Loucy (cell line): ENCODE data around the gene TOP3B.

Source experiments
- H2AFZ ChIP-seq: fragments of 200-600 bp; sonication (generic); 2 replicates; pipeline ENCODE4 v1.6.0; 2016; ENCODE audit warnings: antibody characterized with exemption, mild to moderate bottlenecking, low read length, moderate library complexity
- H3F3A ChIP-seq: fragments of 200-600 bp; 2 replicates; pipeline ENCODE4 v1.6.0; 2016; ENCODE audit warnings: antibody characterized with exemption, low read depth, mild to moderate bottlenecking
- H3K27me3 ChIP-seq: fragments of 200-600 bp; sonication (generic); 2 replicates; pipeline ENCODE4 v1.6.1; 2014; ENCODE audit warnings: low read length, mild to moderate bottlenecking; ENCODE audit not compliant: insufficient read depth, poor library complexity, severe bottlenecking
- H3K36me3 ChIP-seq: fragments of 200-600 bp; sonication (generic); 2 replicates; pipeline ENCODE4 v1.6.1; 2016; ENCODE audit warnings: low read length; ENCODE audit not compliant: insufficient read depth
- H3K4me1 ChIP-seq: fragments of 200-600 bp; sonication (generic); 2 replicates; pipeline ENCODE4 v1.5.1; 2014; ENCODE audit warnings: low read length, mild to moderate bottlenecking; ENCODE audit not compliant: insufficient read depth, poor library complexity, severe bottlenecking
- H3K4me2 ChIP-seq: fragments of 200-600 bp; sonication (generic); 2 replicates; pipeline ENCODE4 v1.6.0; 2014; ENCODE audit warnings: antibody characterized with exemption, low read length, low read depth, mild to moderate bottlenecking; ENCODE audit not compliant: poor library complexity, severe bottlenecking
- H3K4me3 ChIP-seq: fragments of 200-600 bp; sonication (generic); 2 replicates; pipeline ENCODE4 v1.5.1; 2014; ENCODE audit warnings: low read length, mild to moderate bottlenecking, mixed read lengths; ENCODE audit not compliant: poor library complexity, severe bottlenecking
- H3K79me2 ChIP-seq: fragments of 200-600 bp; sonication (generic); 2 replicates; pipeline ENCODE4 v1.6.1; 2014; ENCODE audit warnings: low read length; ENCODE audit not compliant: insufficient read depth
- H3K9ac ChIP-seq: fragments of 200-600 bp; sonication (generic); 2 replicates; pipeline ENCODE4 v1.6.0; 2014; ENCODE audit warnings: mild to moderate bottlenecking, low read depth, low read length, moderate library complexity; ENCODE audit not compliant: poor library complexity, severe bottlenecking
- H3K9me2 ChIP-seq: fragments of 200-600 bp; sonication (generic); replicated peaks from 2 replicates; pipeline ENCODE4 v1.6.1; 2016; ENCODE audit warnings: low read depth, low read length, mixed read lengths
- H3K9me3 ChIP-seq: fragments of 200-600 bp; sonication (generic); 2 replicates; pipeline ENCODE4 v1.6.1; 2014; ENCODE audit warnings: mild to moderate bottlenecking, antibody characterized with exemption, low read length, low read depth; ENCODE audit not compliant: insufficient read depth
- H4K20me1 ChIP-seq: fragments of 200-600 bp; sonication (generic); 2 replicates; pipeline ENCODE4 v1.6.0; 2014; ENCODE audit warnings: antibody characterized with exemption, low read length, mild to moderate bottlenecking; ENCODE audit not compliant: insufficient read depth, poor library complexity, severe bottlenecking
- CTCF ChIP-seq: fragments of 200-600 bp; sonication (generic); conservative IDR thresholded peaks from 2 replicates; pipeline ENCODE4 v1.5.1; 2014; ENCODE audit warnings: mild to moderate bottlenecking, antibody characterized with exemption, low read length
- EZH2phosphoT487 ChIP-seq: fragments of 200-600 bp; IDR thresholded peaks from 2 replicates; pipeline ENCODE4 v1.6.1; 2018; ENCODE audit warnings: antibody characterized with exemption, mild to moderate bottlenecking, moderate library complexity, borderline replicate concordance

TOP3B gene

GRCh38 chr22:22022255-22022840 lies 39.8 kb upstream of the TOP3B start:
- no peaks in the 10 kb centered on the region for H3K9me2 ChIP-seq
- no peak overlapping the region for H2AFZ ChIP-seq
- H3K4me2 ChIP-seq: no peak overlapping the region
- peaks cover 15% of the 10 kb centered on the region for H3K4me1 ChIP-seq
- H3K27me3 ChIP-seq: no peaks in the 10 kb centered on the region
- no peaks in the 10 kb centered on the region for H4K20me1 ChIP-seq
- H3K36me3 ChIP-seq: no peaks in the 10 kb centered on the region
- no peak for TF ChIP-seq EZH2phosphoT487
- TF ChIP-seq CTCF: no peak
- H3K9me3 ChIP-seq: no peaks in the 10 kb centered on the region
- H3K79me2 ChIP-seq: no peaks in the 10 kb centered on the region
- H3K4me3 ChIP-seq: no peak overlapping the region
- no peak overlapping the region for H3K9ac ChIP-seq
- no peaks in the 10 kb centered on the region for H3F3A ChIP-seq

- TF ChIP-seq EZH2phosphoT487: no peak
- no peak for TF ChIP-seq CTCF
- no peak overlapping the region for H3K4me2 ChIP-seq
These were observed 38.7 kb upstream of the TOP3B start for GRCh38 chr22:22021162-22021750.

GRCh38 chr22:22020425-22020852 lies 37.9 kb upstream of the TOP3B start:
- no peak for TF ChIP-seq CTCF
- TF ChIP-seq EZH2phosphoT487: no peak
- no peaks in the 10 kb centered on the region for H3K27me3 ChIP-seq

More at GRCh38 chr22:22021162-22021750, 38.7 kb upstream of the TOP3B start:
- Histone ChIP-seq H3F3A (no peaks in the 10 kb centered on the region), H3K27me3 (no peaks in the 10 kb centered on the region), H3K36me3 (no peaks in the 10 kb centered on the region), H3K4me3 (no peak overlapping the region), H3K4me1 (peaks cover 15% of the 10 kb centered on the region), H2AFZ (no peak overlapping the region), H3K9me2 (no peaks in the 10 kb centered on the region), H3K79me2 (no peaks in the 10 kb centered on the region), H3K9ac (no peak overlapping the region), H3K9me3 (no peaks in the 10 kb centered on the region), H4K20me1 (no peaks in the 10 kb centered on the region)

More at GRCh38 chr22:22020425-22020852, 37.9 kb upstream of the TOP3B start:
- Histone ChIP-seq H3K79me2 (no peaks in the 10 kb centered on the region), H3K9ac (no peak overlapping the region), H3K4me3 (no peak overlapping the region), H3K4me1 (peaks cover 15% of the 10 kb centered on the region), H3K4me2 (no peak overlapping the region), H3F3A (no peaks in the 10 kb centered on the region), H3K9me3 (no peaks in the 10 kb centered on the region), H4K20me1 (no peaks in the 10 kb centered on the region), H2AFZ (no peak overlapping the region), H3K9me2 (no peaks in the 10 kb centered on the region), H3K36me3 (no peaks in the 10 kb centered on the region)
